GM23248 (cell line): ENCODE measurements around the gene OLFM4. TPM values are rescaled to one million over a fixed set of nuclear protein-coding genes. Genes with fewer than 3 reads are reported as not detected.

Source experiments
- DNase-seq: peaks from one replicate; pipeline ENCODE4 v3.0.0-alpha.2; 2015
- H2AFZ ChIP-seq: fragments of 200-600 bp; sonication (generic); 2 replicates; pipeline ENCODE4 v1.6.1; 2016; ENCODE audit warnings: antibody characterized with exemption
- H3F3A ChIP-seq: fragments of 200-600 bp; sonication (generic); 2 replicates; pipeline ENCODE4 v1.6.1; 2016; ENCODE audit warnings: mild to moderate bottlenecking, antibody characterized with exemption, mixed run types; ENCODE audit not compliant: insufficient read depth
- H3K27ac ChIP-seq: fragments of 200-600 bp; sonication (generic); 2 replicates; pipeline ENCODE4 v1.5.1; 2016; ENCODE audit warnings: mild to moderate bottlenecking
- H3K27me3 ChIP-seq: fragments of 200-600 bp; sonication (generic); replicated peaks from 2 replicates; pipeline ENCODE4 v1.6.1; 2016; ENCODE audit warnings: mild to moderate bottlenecking; ENCODE audit not compliant: insufficient read depth
- H3K36me3 ChIP-seq: fragments of 200-600 bp; sonication (generic); 2 replicates; pipeline ENCODE4 v1.6.1; 2016; ENCODE audit warnings: low read depth, mild to moderate bottlenecking
- H3K4me1 ChIP-seq: fragments of 200-600 bp; sonication (generic); 2 replicates; pipeline ENCODE4 v1.6.1; 2016; ENCODE audit warnings: mild to moderate bottlenecking; ENCODE audit not compliant: insufficient read depth
- H3K4me2 ChIP-seq: fragments of 200-600 bp; sonication (generic); one replicate; pipeline ENCODE4 v1.6.1; 2016; ENCODE audit warnings: mild to moderate bottlenecking; ENCODE audit not compliant: unreplicated experiment
- H3K4me3 ChIP-seq: fragments of 200-600 bp; sonication (generic); 2 replicates; pipeline ENCODE4 v1.5.1; 2016; ENCODE audit warnings: mild to moderate bottlenecking
- H3K79me2 ChIP-seq: fragments of 200-600 bp; sonication (generic); 2 replicates; pipeline ENCODE4 v1.6.1; 2016; ENCODE audit warnings: mild to moderate bottlenecking; ENCODE audit not compliant: insufficient read depth
- H3K9ac ChIP-seq: fragments of 200-600 bp; sonication (generic); 2 replicates; pipeline ENCODE4 v1.6.1; 2016; ENCODE audit warnings: mild to moderate bottlenecking
- H3K9me2 ChIP-seq: fragments of 200-600 bp; sonication (generic); 2 replicates; pipeline ENCODE4 v1.6.1; 2016; ENCODE audit warnings: mixed run types, mild to moderate bottlenecking, moderate library complexity; ENCODE audit not compliant: insufficient read depth
- H3K9me3 ChIP-seq: fragments of 200-600 bp; sonication (generic); one replicate; pipeline ENCODE4 v1.6.1; 2017; ENCODE audit warnings: low read depth
- H4K20me1 ChIP-seq: fragments of 200-600 bp; sonication (generic); 2 replicates; pipeline ENCODE4 v1.6.0; 2016; ENCODE audit not compliant: insufficient read depth
- EZH2 ChIP-seq: fragments of 200-600 bp; sonication (generic); IDR thresholded peaks from 2 replicates; pipeline ENCODE4 v1.6.1; 2018; ENCODE audit warnings: antibody characterized with exemption, mild to moderate bottlenecking; ENCODE audit not compliant: insufficient read depth, poor library complexity, severe bottlenecking
- EZH2phosphoT487 ChIP-seq: fragments of 200-600 bp; sonication (generic); IDR thresholded peaks from 2 replicates; pipeline ENCODE4 v1.6.1; 2018; ENCODE audit warnings: antibody characterized with exemption, moderate library complexity, mild to moderate bottlenecking, low read depth; ENCODE audit not compliant: insufficient read depth
- WGBS, 2 experiments: methylation state at CpG; one replicate each; pipeline ENCODE4 v1.1.6; 2015 to 2017; ENCODE audit warnings: low lambda C conversion rate in 2 of 2, low coverage in 1 of 2; ENCODE audit errors: missing lambda C conversion rate in 2 of 2; 5-methylcytosine and 5-hydroxymethylcytosine counted together
- in situ Hi-C: fragments of 300-500 bp; cut with MboI; formaldehyde crosslinking; loops from 2 replicates; pipeline ENCODE4 v1.15.0; 2020
- polyA plus RNA-seq: library from polyadenylated mRNA; unstranded; fragments of >200 nt; fragmentation: Nextera tagmentation; extraction: Ambion mirVana; gene quantifications from 2 replicates; pipeline ENCODE4 v1.2.1, GENCODE V29; 2016
- total RNA-seq: library from RNA; depleted of rRNA; stranded (reverse); fragments of >200 nt; shearing (Covaris generic); gene quantifications from 2 replicates; pipeline ENCODE4 v1.2.3, GENCODE V29; 2014

OLFM4 gene
- total and polyA plus RNA-seq, 2 experiments from 2014 or later, result not detected

GRCh38 chr13:53079691-53080090 is 51.1 kb downstream of the OLFM4 start:
- in situ Hi-C loops, result no loop called here
- TF ChIP-seq EZH2, result no peak
- TF ChIP-seq EZH2phosphoT487, result no peak
- WGBS, 2 experiments, result 3 to 4% methylated on average over 8 of the region's 8 CpGs

GRCh38 chr13:53088871-53089270 is 60.3 kb downstream of the OLFM4 start:
- no peak for DNase-seq
- no peak for TF ChIP-seq EZH2phosphoT487
- no peak for TF ChIP-seq EZH2
- Histone ChIP-seq H3K27ac (no peak overlapping the region), H3K36me3 (no peaks in the 10 kb centered on the region), H4K20me1 (no peaks in the 10 kb centered on the region), H3K27me3 (no peaks in the 10 kb centered on the region), H3K9me2 (no peaks in the 10 kb centered on the region), H3K79me2 (no peaks in the 10 kb centered on the region), H2AFZ (no peak overlapping the region), H3K4me3 (no peak overlapping the region), H3K4me2 (no peak overlapping the region), H3F3A (no peaks in the 10 kb centered on the region), H3K9ac (no peak overlapping the region), H3K9me3 (no peaks in the 10 kb centered on the region), H3K4me1 (no peaks in the 10 kb centered on the region)
- 46 to 49% methylated on average over 3 of the region's 3 CpGs for WGBS, 2 experiments
- in situ Hi-C loops, result no loop called here

More at GRCh38 chr13:53079691-53080090, 51.1 kb downstream of the OLFM4 start:
- Histone ChIP-seq H4K20me1 (no peaks in the 10 kb centered on the region), H3K79me2 (no peaks in the 10 kb centered on the region), H3F3A (no peaks in the 10 kb centered on the region), H3K27me3 (no peaks in the 10 kb centered on the region), H3K9ac (no peak overlapping the region), H2AFZ (no peak overlapping the region), H3K36me3 (no peaks in the 10 kb centered on the region), H3K9me2 (peaks cover 3% of the 10 kb centered on the region; the same call in 1 of the 2 replicates), H3K4me1 (no peaks in the 10 kb centered on the region), H3K4me2 (no peak overlapping the region), H3K9me3 (no peaks in the 10 kb centered on the region), H3K4me3 (no peak overlapping the region), H3K27ac (no peak overlapping the region)
- DNase-seq, result no peak

GRCh38 chr13:53089951-53090350 is 61.3 kb downstream of the OLFM4 start:
- Histone ChIP-seq H3K4me3 (no peak overlapping the region), H3K4me2 (no peak overlapping the region), H4K20me1 (no peaks in the 10 kb centered on the region), H3K9ac (no peak overlapping the region), H3F3A (no peaks in the 10 kb centered on the region), H3K27me3 (no peaks in the 10 kb centered on the region), H3K36me3 (no peaks in the 10 kb centered on the region), H3K9me3 (no peaks in the 10 kb centered on the region), H3K9me2 (no peaks in the 10 kb centered on the region), H3K79me2 (no peaks in the 10 kb centered on the region), H2AFZ (no peak overlapping the region), H3K27ac (no peak overlapping the region), H3K4me1 (no peaks in the 10 kb centered on the region)
- TF ChIP-seq EZH2, result no peak
- no peak for TF ChIP-seq EZH2phosphoT487
- 6 to 11% methylated on average over 1 of the region's 1 CpG for whole genome bisulfite sequencing, 2 experiments
- in situ Hi-C loops, result no loop called here
- DNase-seq, result no peak

- no peaks in the 10 kb centered on the region for H3K9me2 ChIP-seq
- no peaks in the 10 kb centered on the region for H3K27me3 ChIP-seq
- no peak overlapping the region for H3K27ac ChIP-seq
- no peaks in the 10 kb centered on the region for H3K36me3 ChIP-seq
- TF ChIP-seq EZH2, result no peak
- no peak for TF ChIP-seq EZH2phosphoT487
- no peak overlapping the region for H2AFZ ChIP-seq
- H3K4me3 ChIP-seq, result no peak overlapping the region
- H3K9me3 ChIP-seq, result no peaks in the 10 kb centered on the region
- in situ Hi-C loops, result no loop called here
- WGBS, 2 experiments, result 2 to 4% methylated on average over 3 of the region's 3 CpGs
- H4K20me1 ChIP-seq, result no peaks in the 10 kb centered on the region
- H3K79me2 ChIP-seq, result no peaks in the 10 kb centered on the region
- H3K9ac ChIP-seq, result no peak overlapping the region
- no peak overlapping the region for H3K4me2 ChIP-seq
- no peaks in the 10 kb centered on the region for H3F3A ChIP-seq
- no peak for DNase-seq
- no peaks in the 10 kb centered on the region for H3K4me1 ChIP-seq
Observed at GRCh38 chr13:53090461-53090860, 61.8 kb downstream of the OLFM4 start.

GRCh38 chr13:53092931-53093330 is 64.3 kb downstream of the OLFM4 start:
- Histone ChIP-seq H3K4me1 (no peaks in the 10 kb centered on the region), H2AFZ (no peak overlapping the region), H3K27me3 (no peaks in the 10 kb centered on the region), H3K9me2 (no peaks in the 10 kb centered on the region), H3F3A (no peaks in the 10 kb centered on the region), H3K4me3 (no peak overlapping the region), H3K9me3 (no peaks in the 10 kb centered on the region), H4K20me1 (no peaks in the 10 kb centered on the region), H3K27ac (no peak overlapping the region), H3K4me2 (no peak overlapping the region), H3K36me3 (no peaks in the 10 kb centered on the region), H3K79me2 (no peaks in the 10 kb centered on the region), H3K9ac (no peak overlapping the region)
- 38 to 41% methylated on average over 2 of the region's 2 CpGs for WGBS, 2 experiments
- in situ Hi-C loops, result no loop called here
- DNase-seq, result no peak
- TF ChIP-seq EZH2 (no peak), EZH2phosphoT487 (no peak)
